HepG2 (cell line): ENCODE measurements around the gene TPST1. TPM values are rescaled to one million over a fixed set of nuclear protein-coding genes. Genes with fewer than 3 reads are reported as not detected.
A peak's percentile ranks its signal among the peaks of the same experiment; 100 is the strongest.

Experiments used
- ATAC-seq: fragments of 200-7000 bp; cut with Tn5 transposase; 3 replicates; pipeline ENCODE4 v1.9.1; 2020; ENCODE audit warnings: mild to moderate bottlenecking, moderate library complexity
- BruUV-seq: library from RNA; stranded (reverse); fragments of 400-500 nt; replicated peaks from 2 replicates; lab custom pipeline; 2021; lab: Mats Ljungman, UMichigan
- CTCF ChIA-PET: fragments of 300-600 bp; formaldehyde crosslinking; extraction: SDS; loops from one replicate; lab custom pipeline; 2021; ENCODE audit warnings: low total read pairs, inconsistent platforms, low intra/inter-chr PET ratio; lab: Yijun Ruan, JAX
- POLR2A ChIA-PET: fragments of 350-600 bp; sonication (Branson Sonifier 250); formaldehyde crosslinking; loops from one replicate; lab custom pipeline; 2020; ENCODE audit warnings: antibody characterized with exemption, inconsistent platforms; lab: Yijun Ruan, JAX
- DNase-seq: peaks from one replicate; pipeline ENCODE4 v3.0.0-alpha.2; 2015; ENCODE audit warnings: low spot score
- FAIRE-seq: peaks from 3 replicates; lab custom pipeline; 2011; peaks lifted over from hg19 to GRCh38; lab: Jason Lieb, UNC
- H2AFZ ChIP-seq: one replicate; pipeline ENCODE4 v1.6.1; 2011; ENCODE audit warnings: low read length, inconsistent platforms
- H3K27ac ChIP-seq: fragments of 300-600 bp; 3 replicates; pipeline ENCODE4 v1.8.0; 2011; ENCODE audit warnings: mixed run types, mild to moderate bottlenecking, mixed read lengths, low read length, inconsistent platforms; ENCODE audit not compliant: insufficient read depth; ENCODE audit errors: extremely low read length
- H3K27me3 ChIP-seq, 2 experiments: fragments of 200-600 bp in 1 of 2; 2 replicates in 1 of 2; 3 replicates in 1 of 2; pipeline versions ENCODE4 v1.6.0 to v1.8.0; 2011; ENCODE audit warnings: low read length in 2 of 2, mild to moderate bottlenecking in 2 of 2, moderate library complexity in 2 of 2, inconsistent platforms in 1 of 2; ENCODE audit not compliant: insufficient read depth in 2 of 2, control insufficient read depth in 1 of 2
- H3K36me3 ChIP-seq, 2 experiments: fragments of 200-600 bp in 1 of 2; replicated peaks in 1 of 2; 2 replicates in 1 of 2; 3 replicates in 1 of 2; pipeline versions ENCODE4 v1.5.1 to v1.8.0; 2011; ENCODE audit warnings: low read length in 2 of 2, inconsistent platforms in 1 of 2; ENCODE audit not compliant: insufficient read depth in 2 of 2, control insufficient read depth in 1 of 2
- H3K4me1 ChIP-seq: 2 replicates; pipeline ENCODE4 v1.5.1; 2012; ENCODE audit warnings: low read length, inconsistent platforms; ENCODE audit not compliant: insufficient read depth
- H3K4me2 ChIP-seq: 2 replicates; pipeline ENCODE4 v1.6.0; 2011; ENCODE audit warnings: low read depth, low read length, inconsistent platforms
- H3K4me3 ChIP-seq, 3 experiments: fragments of 200-600 bp in 1 of 3; sonication (generic), shearing (Covaris generic) in 1 of 3; replicated peaks in 1 of 3; 2 replicates each; pipeline ENCODE4 v1.5.1; 2011 to 2016; ENCODE audit warnings: low read length in 3 of 3, inconsistent platforms in 2 of 3, low read depth in 2 of 3, mild to moderate bottlenecking in 2 of 3, control low read depth in 1 of 3, mixed read lengths in 1 of 3; ENCODE audit not compliant: insufficient read depth in 1 of 3
- H3K79me2 ChIP-seq: one replicate; pipeline ENCODE4 v1.6.1; 2011; ENCODE audit warnings: low read length, inconsistent platforms; ENCODE audit not compliant: insufficient read depth
- H3K9ac ChIP-seq: 2 replicates; pipeline ENCODE4 v1.6.0; 2011; ENCODE audit warnings: mild to moderate bottlenecking, low read depth, low read length, inconsistent platforms; ENCODE audit not compliant: insufficient read depth
- H3K9me3 ChIP-seq: 2 replicates; pipeline ENCODE4 v1.5.1; 2012; ENCODE audit warnings: mild to moderate bottlenecking, low read length
- H4K20me1 ChIP-seq: 2 replicates; pipeline ENCODE4 v1.6.0; 2011; ENCODE audit warnings: inconsistent platforms, mild to moderate bottlenecking, low read length, moderate library complexity; ENCODE audit not compliant: insufficient read depth
- ARID2 ChIP-seq: sonication (generic); formaldehyde crosslinking; IDR thresholded peaks from 2 replicates; pipeline ENCODE4 v1.8.1; 2022; ENCODE audit warnings: mild to moderate bottlenecking, missing genetic modification reagents, borderline replicate concordance
- CEBPB ChIP-seq: IDR thresholded peaks from 2 replicates; pipeline ENCODE4 v1.6.1; 2011; ENCODE audit warnings: low read depth, low read length, improper control_type of control experiment, borderline replicate concordance
- DMAP1 ChIP-seq: IDR thresholded peaks from 2 replicates; pipeline ENCODE4 v1.6.1; 2016
- HOXA3 ChIP-seq: sonication (generic); formaldehyde crosslinking; IDR thresholded peaks from 2 replicates; pipeline ENCODE4 v1.5.0; 2020; ENCODE audit warnings: missing genetic modification reagents
- IKZF4 ChIP-seq: sonication (generic); formaldehyde crosslinking; IDR thresholded peaks from 2 replicates; pipeline ENCODE4 v1.5.1; 2020; ENCODE audit warnings: borderline replicate concordance, mild to moderate bottlenecking, low read depth, missing genetic modification reagents; ENCODE audit errors: not compliant biosample characterization
- ISL2 ChIP-seq: sonication (generic); formaldehyde crosslinking; IDR thresholded peaks from 2 replicates; pipeline ENCODE4 v1.5.0; 2020; ENCODE audit warnings: missing genetic modification reagents
- KLF6 ChIP-seq: IDR thresholded peaks from 2 replicates; pipeline ENCODE4 v1.8.0; 2016; ENCODE audit warnings: missing biosample characterization, missing genetic modification reagents
- MAFG ChIP-seq: sonication (generic); formaldehyde crosslinking; IDR thresholded peaks from 2 replicates; pipeline ENCODE4 v1.5.1; 2020; ENCODE audit warnings: mild to moderate bottlenecking, missing genetic modification reagents
- NCOR1 ChIP-seq: fragments of 200-600 bp; sonication (generic); IDR thresholded peaks from 2 replicates; pipeline ENCODE4 v1.7.0; 2017; ENCODE audit warnings: antibody characterized with exemption, low read length, borderline replicate concordance
- REL ChIP-seq: sonication (generic); formaldehyde crosslinking; conservative IDR thresholded peaks from 2 replicates; pipeline ENCODE4 v1.8.0; 2022; ENCODE audit warnings: mild to moderate bottlenecking, missing genetic modification reagents, moderate library complexity
- RFX3 ChIP-seq: IDR thresholded peaks from 2 replicates; pipeline ENCODE4 v1.6.1; 2016; ENCODE audit warnings: missing biosample characterization, missing genetic modification reagents
- RFX5 ChIP-seq: IDR thresholded peaks from 2 replicates; pipeline ENCODE4 v1.6.1; 2011; ENCODE audit warnings: low read depth, low read length, improper control_type of control experiment
- SRSF9 ChIP-seq: fragments of 200-400 bp; formaldehyde crosslinking; IDR thresholded peaks from 2 replicates; pipeline ENCODE4 v1.6.1; 2018; ENCODE audit warnings: borderline replicate concordance, mild to moderate bottlenecking, low read depth, low read length; ENCODE audit not compliant: insufficient read depth, poor library complexity, severe bottlenecking
- YEATS4 ChIP-seq: sonication (generic); formaldehyde crosslinking; IDR thresholded peaks from 2 replicates; pipeline ENCODE4 v1.4.0; 2020; ENCODE audit warnings: missing genetic modification reagents, borderline replicate concordance
- ZNF703 ChIP-seq: sonication (generic); formaldehyde crosslinking; IDR thresholded peaks from 2 replicates; pipeline ENCODE4 v1.5.1; 2020; ENCODE audit warnings: missing genetic modification reagents, mild to moderate bottlenecking, moderate library complexity, borderline replicate concordance
- WGBS: methylation state at CpG from one replicate; pipeline ENCODE4 v1.1.6; 2017; ENCODE audit warnings: low lambda C conversion rate; 5-methylcytosine and 5-hydroxymethylcytosine counted together
- in situ Hi-C: cut with HindIII; loops from 2 replicates; pipeline ENCODE4 v1.10.0; 2017; ENCODE audit warnings: low pct_unique_long_range_greater_than_20kb; ENCODE audit not compliant: extremely low pct_ligation_motif_present
- intact Hi-C: fragments of 100-400 bp; cut with micrococcal nuclease; formaldehyde crosslinking; loops from one replicate; pipeline ENCODE4 v1.10.0; 2022; ENCODE audit not compliant: unreplicated experiment
- polyA plus RNA-seq, 8 experiments: library from polyadenylated mRNA; depleted of rRNA in 3 of 8; stranded (reverse) in 7 of 8; unstranded in 1 of 8; fragments of >200 nt; fragmentation: Illumina TruSeq in 4 of 8; extraction: Trizol in 4 of 8; gene quantifications; 2 replicates each; pipeline versions ENCODE4 v1.2.1 to v1.2.3, GENCODE V29; 2011 to 2016; ENCODE audit warnings: low read depth in 4 of 8, missing spikeins in 1 of 8, mixed read lengths in 1 of 8; ENCODE audit not compliant: insufficient read depth in 1 of 8
- total RNA-seq, 5 experiments: library from RNA; depleted of rRNA; stranded (reverse); fragments of >200 nt; fragmentation: Illumina TruSeq; extraction: Trizol; gene quantifications; 2 replicates each; pipeline ENCODE4 v1.2.3, GENCODE V29; 2016; ENCODE audit warnings: low read depth in 1 of 5
- TF ChIP-seq, protein P1 (sequence below), 2 experiments: sonication (generic) in 1 of 2; formaldehyde crosslinking in 1 of 2; IDR thresholded peaks; 2 replicates each; pipeline versions ENCODE4 v1.4.0 to v1.6.1; 2016 to 2020; ENCODE audit warnings: borderline replicate concordance in 1 of 2, low read depth in 1 of 2, mild to moderate bottlenecking in 1 of 2, missing genetic modification reagents in 1 of 2
- TF ChIP-seq, protein P2 (sequence below): sonication (generic); formaldehyde crosslinking; conservative IDR thresholded peaks from 2 replicates; pipeline ENCODE4 v1.8.0; 2022; ENCODE audit warnings: mild to moderate bottlenecking, moderate library complexity, missing genetic modification reagents

TPST1 gene
- total and polyA plus RNA-seq, 2 of the 13 experiments (the other 11 are each of a cell fraction or from before 2014, with no cell fraction given), result 24.3 to 34.1 TPM

GRCh38 chr7:66333443-66333842 lies 128.3 kb downstream of the TPST1 start:
- FAIRE-seq (no peak), DNase-seq (no peak), ATAC-seq (peak; percentile 29; the same call in 1 of the 3 replicates)
- no peak overlapping the region for H3K4me3 ChIP-seq
- H3K27ac ChIP-seq, result peak overlapping the region; percentile 17
- no TSS peak for BruUV-seq
- no peaks in the 10 kb centered on the region for H3K27me3 ChIP-seq
- ChIA-PET CTCF (no interaction called here), POLR2A (interaction anchor here (0.6 kb wide), 1 partner anchor 14 kb away, joined by 3 read pairs; no protein-coding TSS in a partner anchor)
- H4K20me1 ChIP-seq, result no peaks in the 10 kb centered on the region
- in situ Hi-C loops (no loop called here), intact Hi-C loops (no loop called here)
- H3K4me2 ChIP-seq, result peak overlapping the region; percentile 25
- H3K36me3 ChIP-seq, result no peaks in the 10 kb centered on the region
- 16% methylated on average over 1 of the region's 1 CpG for WGBS
- no peaks in the 10 kb centered on the region for H3K79me2 ChIP-seq
- H3K4me1 ChIP-seq, result peaks cover 34% of the 10 kb centered on the region
- H2AFZ ChIP-seq, result no peak overlapping the region
- no peak overlapping the region for H3K9ac ChIP-seq
- peaks cover 9% of the 10 kb centered on the region for H3K9me3 ChIP-seq
- TF ChIP-seq CEBPB, result peak; percentile 17; the same call in 1 of the 2 replicates
- no peak for TF ChIP-seq HOXA3 (CRISPR knock-in tag)
- TF ChIP-seq ARID2, result no peak
- TF ChIP-seq DMAP1 (CRISPR knock-in tag), result no peak
- no peak for TF ChIP-seq ZNF703
- no peak for TF ChIP-seq NCOR1
- TF ChIP-seq, protein P1, sequence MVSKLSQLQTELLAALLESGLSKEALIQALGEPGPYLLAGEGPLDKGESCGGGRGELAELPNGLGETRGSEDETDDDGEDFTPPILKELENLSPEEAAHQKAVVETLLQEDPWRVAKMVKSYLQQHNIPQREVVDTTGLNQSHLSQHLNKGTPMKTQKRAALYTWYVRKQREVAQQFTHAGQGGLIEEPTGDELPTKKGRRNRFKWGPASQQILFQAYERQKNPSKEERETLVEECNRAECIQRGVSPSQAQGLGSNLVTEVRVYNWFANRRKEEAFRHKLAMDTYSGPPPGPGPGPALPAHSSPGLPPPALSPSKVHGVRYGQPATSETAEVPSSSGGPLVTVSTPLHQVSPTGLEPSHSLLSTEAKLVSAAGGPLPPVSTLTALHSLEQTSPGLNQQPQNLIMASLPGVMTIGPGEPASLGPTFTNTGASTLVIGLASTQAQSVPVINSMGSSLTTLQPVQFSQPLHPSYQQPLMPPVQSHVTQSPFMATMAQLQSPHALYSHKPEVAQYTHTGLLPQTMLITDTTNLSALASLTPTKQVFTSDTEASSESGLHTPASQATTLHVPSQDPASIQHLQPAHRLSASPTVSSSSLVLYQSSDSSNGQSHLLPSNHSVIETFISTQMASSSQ (IDR thresholded peaks at IDR 0.05; ENCODE audit: low read depth), result peak; percentile 62
- TF ChIP-seq, protein P1 (CRISPR knock-in tag; IDR thresholded peaks at IDR 0.05; ENCODE audit: borderline replicate concordance), result no peak
- TF ChIP-seq RFX5, result no peak
- no peak for TF ChIP-seq ISL2 (CRISPR knock-in tag)
- TF ChIP-seq YEATS4 (CRISPR knock-in tag), result no peak
- no peak for TF ChIP-seq MAFG
- TF ChIP-seq KLF6 (CRISPR knock-in tag), result no peak
- TF ChIP-seq, protein P2, sequence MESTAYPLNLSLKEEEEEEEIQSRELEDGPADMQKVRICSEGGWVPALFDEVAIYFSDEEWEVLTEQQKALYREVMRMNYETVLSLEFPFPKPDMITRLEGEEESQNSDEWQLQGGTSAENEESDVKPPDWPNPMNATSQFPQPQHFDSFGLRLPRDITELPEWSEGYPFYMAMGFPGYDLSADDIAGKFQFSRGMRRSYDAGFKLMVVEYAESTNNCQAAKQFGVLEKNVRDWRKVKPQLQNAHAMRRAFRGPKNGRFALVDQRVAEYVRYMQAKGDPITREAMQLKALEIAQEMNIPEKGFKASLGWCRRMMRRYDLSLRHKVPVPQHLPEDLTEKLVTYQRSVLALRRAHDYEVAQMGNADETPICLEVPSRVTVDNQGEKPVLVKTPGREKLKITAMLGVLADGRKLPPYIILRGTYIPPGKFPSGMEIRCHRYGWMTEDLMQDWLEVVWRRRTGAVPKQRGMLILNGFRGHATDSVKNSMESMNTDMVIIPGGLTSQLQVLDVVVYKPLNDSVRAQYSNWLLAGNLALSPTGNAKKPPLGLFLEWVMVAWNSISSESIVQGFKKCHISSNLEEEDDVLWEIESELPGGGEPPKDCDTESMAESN (CRISPR knock-in tag), result no peak
- TF ChIP-seq IKZF4, result no peak
- TF ChIP-seq RFX3 (CRISPR knock-in tag), result no peak
- TF ChIP-seq REL (CRISPR knock-in tag), result no peak
- no peak for TF ChIP-seq SRSF9
